ENCODE measurements around the gene HDAC4. TPM values are rescaled to one million over a fixed set of nuclear protein-coding genes. Genes with fewer than 3 reads are reported as not detected.

HDAC4 gene
- total and polyA plus RNA-seq, 2 of the 4 experiments (the other 2 are of a cell fraction): 4.1 to 7.2 TPM

DNA sequence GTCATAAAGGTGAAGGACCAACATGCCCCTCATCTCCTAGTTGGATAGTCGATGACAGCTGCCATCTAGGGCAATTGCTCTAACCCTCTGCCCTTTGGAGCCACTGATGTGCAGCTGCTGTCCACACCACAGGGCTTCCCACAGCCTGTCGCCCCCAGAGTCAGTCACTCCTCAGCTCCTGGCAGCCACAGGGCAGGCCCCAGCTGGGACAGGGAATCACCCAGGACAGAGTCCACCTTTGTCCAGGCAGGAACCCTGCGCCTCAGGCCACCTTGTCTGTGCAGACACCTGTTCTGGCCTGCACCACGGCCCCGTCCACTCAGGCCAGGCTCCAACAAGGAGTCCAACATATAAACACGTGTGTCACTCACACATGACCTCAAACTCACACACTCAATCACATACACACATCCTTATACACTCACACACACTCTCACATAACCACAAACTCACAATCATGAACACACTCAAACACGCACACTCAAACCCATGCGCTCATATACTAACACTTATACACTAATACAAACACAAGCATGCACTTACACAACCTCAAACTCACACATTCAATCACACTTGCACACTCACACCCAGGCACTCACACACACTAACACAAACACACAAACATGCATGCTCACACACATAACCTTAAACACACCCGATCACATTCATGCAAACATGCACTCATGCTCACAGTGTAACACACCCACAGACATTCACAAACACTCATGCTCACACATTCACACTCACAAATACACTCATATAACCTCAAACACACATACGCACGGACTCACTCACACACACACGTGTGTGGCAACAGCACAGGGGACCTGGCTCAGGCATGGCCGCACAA lies 29.7 kb downstream of the HDAC4 start:
- POLR2A ChIA-PET (ENCODE audit: unreplicated experiment): no interaction called here
- Histone ChIP-seq H3K4me2 (ENCODE audit: low read depth, low read length) (no peak overlapping the region), H3K4me1 (ENCODE audit: control insufficient read depth, insufficient read depth, low read length) (no peaks in the 10 kb centered on the region; the same call in 1 of the 2 replicates), H3K9ac (ENCODE audit: low read depth, low read length) (no peak overlapping the region), H3K36me3 (ENCODE audit: control insufficient read depth, insufficient read depth, low read length) (peaks cover 27% of the 10 kb centered on the region), H2BK120ac (ENCODE audit: low read depth, low read length) (no peak overlapping the region), H4K91ac (ENCODE audit: insufficient read depth, low read depth, low read length) (no peak overlapping the region), H2AFZ (replicated peaks; ENCODE audit: low read length, poor library complexity) (no peak overlapping the region), H2BK20ac (ENCODE audit: low read depth, low read length) (no peak overlapping the region), H3K56ac (ENCODE audit: extremely low read depth, insufficient read depth, low read length) (no peak overlapping the region), H4K5ac (ENCODE audit: low read depth, low read length) (no peak overlapping the region), H3K9me1 (ENCODE audit: insufficient read depth, low read length) (peaks cover 20% of the 10 kb centered on the region), H2BK5ac (ENCODE audit: low read depth, low read length, poor library complexity, severe bottlenecking) (no peak overlapping the region), H3K79me1 (ENCODE audit: low read depth in 1 of 2, low read length in 2 of 2) (peaks cover 40 to 52% of the 10 kb centered on the region in 2 experiments), H2AK5ac (ENCODE audit: low read depth, low read length) (no peak overlapping the region), H3K4me3 (ENCODE audit: insufficient read depth, low read depth, low read length) (no peak overlapping the region), H3K18ac (ENCODE audit: low read depth, low read length) (no peak overlapping the region), H4K20me1 (ENCODE audit: insufficient read depth, low read length) (peaks cover 39% of the 10 kb centered on the region), H3K4ac (ENCODE audit: low read depth, low read length) (no peak overlapping the region), H2AK9ac (replicated peaks; ENCODE audit: low read depth, low read length, poor library complexity) (no peak overlapping the region), H3K27ac (ENCODE audit: insufficient read depth, low read length) (no peak overlapping the region), H3K14ac (replicated peaks; ENCODE audit: low read depth, low read length) (no peak overlapping the region), H3K27me3 (ENCODE audit: control insufficient read depth, insufficient read depth, low read length) (no peaks in the 10 kb centered on the region), H2BK15ac (ENCODE audit: low read depth, low read length) (no peak overlapping the region), H3K9me3 (ENCODE audit: control insufficient read depth, insufficient read depth, low read length) (no peaks in the 10 kb centered on the region), H3K23ac (ENCODE audit: low read depth, low read length) (no peak overlapping the region; the same call in 1 of the 2 replicates), H4K8ac (ENCODE audit: low read depth in 2 of 2, low read length in 2 of 2) (no peak overlapping the region)
- no peak for ATAC-seq (ENCODE audit: low read depth)
- WGBS, 2 experiments (ENCODE audit: extremely low coverage in 2 of 2, insufficient read length in 1 of 2): 89 to 100% methylated on average over 4 to 7 of the region's 13 CpGs
- CTCF ChIA-PET: no interaction called here
- no TSS peak for BruUV-seq (replicated peaks)
- in situ Hi-C loops (cut with MboI; ENCODE audit: low sequenced_read_pairs) (no loop called here), intact Hi-C loops (cut with micrococcal nuclease) (no loop called here), dilution Hi-C loops (cut with HindIII; ENCODE audit: low sequenced_read_pairs, unreplicated experiment) (no loop called here)
- DNase-seq: no peak
- TF ChIP-seq MXI1 (IDR thresholded peaks at IDR 0.05; ENCODE audit: borderline replicate concordance, low read depth, low read length) (no peak), CEBPB (IDR thresholded peaks at IDR 0.05; ENCODE audit: low read depth, low read length) (no peak), USF2 (IDR thresholded peaks at IDR 0.05; ENCODE audit: low read depth, low read length) (no peak), RAD21 (IDR thresholded peaks at IDR 0.05; ENCODE audit: low read length) (no peak), POLR2A (IDR thresholded peaks at IDR 0.05; ENCODE audit: low read depth, low read length) (no peak), CTCF (conservative IDR thresholded peaks at IDR 0.05; ENCODE audit: low read depth, low read length) (no peak), NFE2L2 (IDR thresholded peaks at IDR 0.05; ENCODE audit: low read depth, low read length) (no peak), RCOR1 (IDR thresholded peaks at IDR 0.05; ENCODE audit: insufficient replicate concordance, low read length) (no peak), CHD1 (IDR thresholded peaks at IDR 0.05; ENCODE audit: low read depth, low read length) (no peak), FOS (IDR thresholded peaks at IDR 0.05; ENCODE audit: low read depth, low read length) (no peak), SMC3 (IDR thresholded peaks at IDR 0.05; ENCODE audit: low read depth, low read length) (no peak), BHLHE40 (IDR thresholded peaks at IDR 0.05; ENCODE audit: low read depth, low read length) (no peak), RFX5 (IDR thresholded peaks at IDR 0.05; ENCODE audit: low read depth, low read length) (no peak), MAZ (IDR thresholded peaks at IDR 0.05; ENCODE audit: borderline replicate concordance, low read depth, low read length) (no peak)
- TF ChIP-seq, protein P1, sequence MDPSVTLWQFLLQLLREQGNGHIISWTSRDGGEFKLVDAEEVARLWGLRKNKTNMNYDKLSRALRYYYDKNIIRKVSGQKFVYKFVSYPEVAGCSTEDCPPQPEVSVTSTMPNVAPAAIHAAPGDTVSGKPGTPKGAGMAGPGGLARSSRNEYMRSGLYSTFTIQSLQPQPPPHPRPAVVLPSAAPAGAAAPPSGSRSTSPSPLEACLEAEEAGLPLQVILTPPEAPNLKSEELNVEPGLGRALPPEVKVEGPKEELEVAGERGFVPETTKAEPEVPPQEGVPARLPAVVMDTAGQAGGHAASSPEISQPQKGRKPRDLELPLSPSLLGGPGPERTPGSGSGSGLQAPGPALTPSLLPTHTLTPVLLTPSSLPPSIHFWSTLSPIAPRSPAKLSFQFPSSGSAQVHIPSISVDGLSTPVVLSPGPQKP (IDR thresholded peaks at IDR 0.05; ENCODE audit: borderline replicate concordance, low read depth, low read length): no peak

Data from IMR-90 (cell line).